ENCODE data around the gene C2CD5. TPM values are rescaled to one million over a fixed set of nuclear protein-coding genes. Genes with fewer than 3 reads are reported as not detected.

Gene C2CD5
- total RNA-seq, 4 donors from 2014 or later: 15.2 to 33.2 (median 22.7) TPM

- DNase-seq (ENCODE audit: extremely low spot score): no peak
- H3K36me3 ChIP-seq: no peaks in the 10 kb centered on the region
- intact Hi-C loops (cut with DNase I): no loop called here
- WGBS: 93% methylated on average over 1 of the region's 1 CpG
- peak overlapping the region in 3 of 4 donors; percentile 20 to 77 (median 65) for H3K27ac ChIP-seq (replicated peaks in 1 of 4)
- no peak for TF ChIP-seq POLR2A (IDR thresholded peaks at IDR 0.05; ENCODE audit: low read depth)
- no peak for TF ChIP-seq EP300 (IDR thresholded peaks at IDR 0.05)
- TF ChIP-seq POLR2AphosphoS5 (IDR thresholded peaks at IDR 0.05): no peak
- no peak for TF ChIP-seq CTCF (IDR thresholded peaks at IDR 0.05)
- H3K9me3 ChIP-seq: no peaks in the 10 kb centered on the region
- H3K27me3 ChIP-seq: no peaks in the 10 kb centered on the region
- no peak overlapping the region for H3K4me3 ChIP-seq
- H3K4me1 ChIP-seq: peaks cover 0 to 36% (median 33%) of the 10 kb centered on the region in 4 donors
Observed at GRCh38 chr12:22406627-22407026, 137.7 kb downstream of the C2CD5 start.

GRCh38 chr12:22399464-22400180 is 144.7 kb downstream of the C2CD5 start:
- H3K36me3 ChIP-seq: no peaks in the 10 kb centered on the region
- no peak overlapping the region for H3K4me3 ChIP-seq
- TF ChIP-seq POLR2AphosphoS5 (IDR thresholded peaks at IDR 0.05): no peak
- TF ChIP-seq POLR2A (IDR thresholded peaks at IDR 0.05; ENCODE audit: low read depth): no peak
- no peak for TF ChIP-seq CTCF (IDR thresholded peaks at IDR 0.05)
- no peak for TF ChIP-seq EP300 (IDR thresholded peaks at IDR 0.05)
- H3K27ac ChIP-seq (replicated peaks in 1 of 4): no peak overlapping the region
- no peak for DNase-seq (ENCODE audit: extremely low spot score)
- no peaks in the 10 kb centered on the region for H3K27me3 ChIP-seq
- peaks cover 0 to 16% (median 5%) of the 10 kb centered on the region in 4 donors for H3K9me3 ChIP-seq
- 76% methylated on average over 4 of the region's 4 CpGs for WGBS
- H3K4me1 ChIP-seq: no peaks in the 10 kb centered on the region
- intact Hi-C loops (cut with DNase I): no loop called here

Other genes with a start within 250 kb of the C2CD5 start
- 10 to 100 TPM in 2 of 4 donors, 1 to 10 TPM in 2; 5.1 to 13.6 (median 9.8) TPM for gene ST8SIA1, start 209.8 kb downstream of the C2CD5 start, total RNA-seq
- gene ETNK1, start 80.6 kb upstream of the C2CD5 start, total RNA-seq: 10 to 100 TPM; 17.6 to 21.2 (median 19.4) TPM